Mucosa of gallbladder (tissue), 1 donor: ENCODE results near the gene PSORS1C1. TPM values are rescaled to one million over a fixed set of nuclear protein-coding genes. Genes with fewer than 3 reads are reported as not detected.
"Not testable (repeated sequence)": the region's sequence is repeated elsewhere in the genome, so short reads cannot be mapped to it uniquely, and the experiment has no call there.

Source experiments
- DNase-seq: peaks from one replicate; pipeline ENCODE4 v3.0.0-alpha.2; 2020; ENCODE audit warnings: low spot score
- total RNA-seq: library from RNA; stranded (reverse); gene quantifications from one replicate; pipeline ENCODE4 v1.2.1, GENCODE V29; 2021
- donor health status: DM: no; HTN: no; CAD: no.

The PSORS1C1 gene
- total RNA-seq, 1 donor from 2014 or later = 11.0 TPM

DNA sequence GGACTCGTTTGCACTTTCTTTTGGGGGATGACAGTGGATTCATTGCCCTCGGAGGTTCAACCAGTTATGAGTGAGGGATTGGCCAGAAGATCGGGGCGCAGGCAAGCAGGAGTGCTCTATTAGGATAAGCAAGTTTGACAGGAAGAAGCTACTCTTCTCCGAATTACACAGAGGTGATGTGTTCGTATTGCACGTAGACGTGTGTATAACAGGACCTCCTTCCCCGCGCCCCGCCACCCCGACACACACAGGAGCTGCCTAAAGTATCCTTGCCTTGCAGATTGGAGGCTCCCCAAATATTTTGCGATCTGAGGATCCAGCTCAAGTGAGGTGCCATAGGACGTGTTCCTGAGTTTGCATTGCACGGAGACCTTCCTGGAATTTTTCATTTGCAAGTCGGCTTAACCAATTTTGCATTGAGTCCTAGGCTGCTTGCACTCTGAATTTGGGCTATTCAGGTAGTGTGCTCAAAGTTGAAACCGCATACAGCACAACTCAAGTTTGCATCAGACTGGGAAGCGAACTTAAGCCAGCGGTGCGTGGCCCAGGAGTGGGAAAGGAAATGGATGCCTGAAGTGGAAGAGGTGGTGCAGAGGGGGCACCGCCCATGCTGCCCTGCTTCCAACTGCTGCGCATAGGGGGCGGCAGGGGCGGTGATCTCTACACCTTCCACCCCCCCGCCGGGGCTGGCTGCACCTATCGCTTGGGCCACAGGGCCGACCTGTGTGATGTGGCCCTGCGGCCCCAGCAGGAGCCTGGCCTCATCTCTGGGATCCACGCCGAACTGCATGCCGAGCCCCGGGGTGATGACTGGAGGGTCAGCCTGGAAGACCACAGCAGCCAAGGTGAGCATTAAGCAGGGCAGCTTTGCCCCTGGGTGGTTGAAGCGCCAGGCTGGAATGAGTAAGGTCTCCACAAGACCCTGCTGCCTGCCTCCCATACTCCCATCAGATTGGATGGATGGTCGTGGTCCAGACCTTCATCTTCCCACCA lies 44.6 kb downstream of the PSORS1C1 start:
- DNase-seq = no peak

GRCh38 chr6:31161216-31162126 lies 46.9 kb downstream of the PSORS1C1 start:
- DNase-seq = no peak

DNA sequence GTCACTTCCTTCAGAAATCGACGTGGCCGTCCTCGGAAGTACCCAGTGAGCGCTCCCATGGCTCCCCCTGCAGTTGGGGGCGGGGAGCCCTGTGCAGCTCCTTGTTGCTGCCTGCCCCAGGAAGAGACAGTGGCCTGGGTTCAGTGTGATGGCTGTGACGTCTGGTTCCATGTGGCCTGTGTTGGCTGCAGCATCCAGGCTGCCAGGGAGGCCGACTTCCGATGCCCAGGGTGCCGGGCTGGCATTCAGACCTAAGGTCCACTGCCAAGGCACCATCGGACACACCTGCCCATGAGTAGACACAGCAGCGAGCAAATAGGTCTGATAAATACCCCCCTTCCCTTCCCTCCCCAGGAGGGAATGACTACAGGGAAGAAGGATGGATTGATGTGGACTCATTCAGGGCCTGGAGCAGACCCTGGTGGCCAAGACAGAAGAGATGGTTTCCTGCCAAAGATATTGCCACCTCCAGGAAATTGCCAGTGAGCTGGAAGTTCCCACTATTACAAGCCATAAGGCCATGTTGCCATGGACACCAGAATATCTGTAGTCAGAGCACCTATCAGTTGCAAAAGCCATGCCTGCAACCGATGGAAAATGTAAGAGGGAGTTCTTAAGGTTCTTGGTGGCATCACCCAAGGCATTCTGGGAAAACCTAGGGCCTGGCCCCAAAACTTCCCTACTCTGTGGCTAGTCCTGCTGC lies 48.0 kb downstream of the PSORS1C1 start:
- no peak for DNase-seq

DNA sequence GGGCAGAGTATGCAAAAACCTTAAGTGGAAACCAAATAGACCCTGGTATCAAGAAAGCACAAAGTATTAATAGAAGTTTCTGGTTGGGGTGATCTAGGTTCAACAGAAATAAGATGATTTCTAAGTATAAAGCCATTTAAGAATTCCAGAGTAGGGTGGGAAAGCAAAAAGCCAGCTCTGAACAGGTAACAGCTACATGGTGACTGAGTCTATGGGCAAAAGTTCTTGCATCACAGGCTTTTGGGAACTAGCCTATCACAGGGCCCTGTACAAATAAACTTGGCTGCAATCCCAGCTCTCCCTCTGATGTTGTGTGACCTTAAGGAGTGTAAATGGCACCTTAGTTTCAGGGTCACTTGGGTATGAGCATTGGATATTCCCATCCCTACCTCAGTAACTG lies 49.3 kb downstream of the PSORS1C1 start:
- no peak for DNase-seq

DNA sequence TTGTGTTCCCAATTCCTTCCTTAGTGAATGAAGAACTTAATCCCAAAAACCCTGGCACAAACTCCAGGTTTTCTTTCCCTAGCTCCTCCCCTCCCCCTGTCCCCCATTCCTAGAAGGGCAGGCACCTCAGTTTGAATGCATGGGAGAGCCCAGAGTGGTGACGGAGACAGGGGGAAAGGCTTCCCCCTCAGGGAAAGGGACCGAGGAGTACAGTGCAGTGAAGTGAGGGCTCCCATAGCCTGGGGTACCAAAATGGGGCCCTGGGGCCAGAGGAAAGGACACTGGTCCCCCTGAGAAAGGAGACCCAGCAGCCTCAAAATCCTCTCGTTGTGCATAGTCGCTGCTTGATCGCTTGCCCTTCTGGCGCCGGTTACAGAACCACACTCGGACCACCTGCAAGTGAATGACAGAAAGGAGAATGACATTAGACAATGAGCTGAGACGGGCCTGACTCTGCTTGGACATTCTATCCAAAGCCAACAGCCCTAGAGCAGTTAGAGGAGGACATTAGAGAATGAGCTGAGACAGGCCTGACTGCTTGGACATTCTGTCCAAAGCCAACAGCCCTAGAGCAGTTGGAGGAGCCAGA lies 50.0 kb downstream of the PSORS1C1 start:
- not testable (repeated sequence) for DNase-seq

DNA sequence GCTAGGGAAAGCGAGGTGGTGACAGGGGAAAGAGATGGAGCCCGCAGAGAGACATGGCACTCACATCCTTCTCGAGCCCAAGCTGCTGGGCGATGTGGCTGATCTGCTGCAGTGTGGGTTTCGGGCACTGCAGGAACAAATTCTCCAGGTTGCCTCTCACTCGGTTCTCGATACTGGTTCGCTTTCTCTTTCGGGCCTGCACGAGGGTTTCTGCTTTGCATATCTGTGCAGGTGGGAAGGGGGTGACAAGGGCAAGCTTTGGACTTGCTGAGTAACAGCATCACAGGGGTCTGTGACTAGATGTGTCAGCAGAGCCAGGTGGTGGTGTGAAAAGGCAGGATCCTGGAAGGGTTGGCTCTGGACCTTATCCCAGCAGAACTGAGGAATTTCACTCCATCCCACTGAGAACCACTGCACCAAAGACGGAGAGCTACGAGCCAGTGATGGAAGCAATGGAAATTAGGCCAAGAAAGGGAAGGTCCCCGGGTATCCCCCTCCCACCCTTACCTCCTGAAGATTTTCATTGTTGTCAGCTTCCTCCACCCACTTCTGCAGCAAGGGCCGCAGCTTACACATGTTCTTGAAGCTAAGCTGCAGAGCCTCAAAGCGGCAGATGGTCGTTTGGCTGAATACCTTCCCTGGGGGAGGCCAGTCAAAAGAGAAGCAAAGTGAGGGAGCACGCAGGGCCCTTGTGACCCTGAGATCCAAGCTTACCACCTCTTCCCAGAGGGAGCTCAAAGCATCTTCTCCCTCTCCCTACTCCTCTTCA lies 50.6 kb downstream of the PSORS1C1 start:
- DNase-seq = not testable (repeated sequence)

GRCh38 chr6:31165986-31166385 lies 51.4 kb downstream of the PSORS1C1 start:
- DNase-seq = no peak

DNA sequence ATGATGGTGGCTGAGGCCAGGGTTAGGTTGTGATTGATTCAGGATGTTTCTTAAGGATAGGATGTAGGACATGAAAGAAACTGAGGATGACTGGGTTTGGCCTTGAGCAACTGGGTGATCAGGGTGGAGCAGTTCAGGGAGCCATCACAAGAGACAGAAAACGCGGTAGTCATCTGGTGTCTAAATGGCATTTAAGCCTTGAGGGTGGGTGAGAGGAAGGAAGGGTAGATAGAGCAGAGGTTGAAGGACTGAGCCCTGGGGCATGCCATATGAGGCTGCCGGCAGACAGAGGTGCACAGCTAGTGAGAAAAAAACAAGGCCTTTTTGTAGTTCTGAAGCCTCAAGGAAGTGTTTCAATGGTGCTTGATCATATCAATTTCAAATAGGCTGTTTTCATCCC lies 54.0 kb downstream of the PSORS1C1 start:
- DNase-seq = no peak

- DNase-seq = no peak
Observed at GRCh38 chr6:31169123-31169857, 54.7 kb downstream of the PSORS1C1 start.

- not testable (repeated sequence) for DNase-seq
Observed at GRCh38 chr6:31169858-31170599, 55.4 kb downstream of the PSORS1C1 start.

- DNase-seq = no peak
Observed at GRCh38 chr6:31170600-31170881, 55.9 kb downstream of the PSORS1C1 start, which contains the start of gene POU5F1. Gene POU5F1 (minus strand): TSS chr6:31170682. CDS start chr6:31170620, 62 bp downstream.

DNA sequence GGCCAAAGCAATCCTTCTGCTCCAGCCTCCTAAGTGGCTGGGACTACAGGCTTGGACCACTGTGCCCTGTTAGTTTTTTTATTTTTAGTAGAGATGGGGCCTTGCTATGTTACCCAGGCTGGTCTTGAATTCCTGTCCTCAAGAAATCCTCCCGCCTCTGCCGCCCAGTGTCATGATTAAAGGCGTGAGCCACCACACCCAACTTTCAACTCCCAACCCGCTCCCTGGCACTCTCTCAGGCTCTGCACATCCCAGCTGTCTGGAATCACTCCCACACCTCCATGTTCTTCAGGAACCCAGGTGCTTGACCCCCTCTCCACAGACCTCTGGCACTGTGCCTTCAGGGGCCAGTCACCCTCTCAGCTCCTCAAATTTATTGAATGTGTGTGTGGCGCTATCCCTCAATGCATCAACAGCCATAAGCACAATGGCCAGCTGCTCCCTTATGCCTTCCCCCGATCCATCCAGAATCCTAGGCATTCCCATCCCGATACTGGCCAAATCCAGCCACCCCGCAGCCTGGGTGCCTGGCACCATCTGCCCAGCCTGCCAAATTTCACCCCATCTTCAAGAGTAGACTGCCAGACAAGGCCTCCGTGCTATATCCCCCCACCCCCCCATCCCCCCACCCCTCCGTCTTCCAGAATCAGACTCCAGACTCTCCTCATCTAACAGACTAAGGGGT lies 56.5 kb downstream of the PSORS1C1 start:
- no peak for DNase-seq

- DNase-seq = no peak
Observed at GRCh38 chr6:31171931-31172905, 57.6 kb downstream of the PSORS1C1 start.

DNA sequence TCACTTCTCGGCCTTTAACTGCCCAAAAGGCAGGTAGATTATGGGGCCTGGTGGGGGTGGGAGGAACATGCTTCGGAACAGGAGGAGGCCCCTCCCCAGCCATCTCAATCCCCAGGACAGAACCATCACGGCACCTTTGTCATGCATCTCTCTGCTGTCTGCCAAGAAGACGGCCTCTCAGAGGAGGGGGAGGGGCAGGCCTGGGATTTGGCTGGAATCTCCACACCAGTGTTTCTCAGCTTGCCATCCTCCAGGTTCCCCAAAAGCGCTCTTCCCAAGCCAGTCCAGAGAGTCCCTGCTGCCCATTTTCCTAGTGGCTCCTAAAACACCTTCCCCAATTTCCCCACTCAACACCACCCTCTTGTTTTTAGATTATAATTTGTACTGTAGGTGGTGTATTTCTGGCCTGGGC lies 58.4 kb downstream of the PSORS1C1 start:
- DNase-seq = no peak

DNA sequence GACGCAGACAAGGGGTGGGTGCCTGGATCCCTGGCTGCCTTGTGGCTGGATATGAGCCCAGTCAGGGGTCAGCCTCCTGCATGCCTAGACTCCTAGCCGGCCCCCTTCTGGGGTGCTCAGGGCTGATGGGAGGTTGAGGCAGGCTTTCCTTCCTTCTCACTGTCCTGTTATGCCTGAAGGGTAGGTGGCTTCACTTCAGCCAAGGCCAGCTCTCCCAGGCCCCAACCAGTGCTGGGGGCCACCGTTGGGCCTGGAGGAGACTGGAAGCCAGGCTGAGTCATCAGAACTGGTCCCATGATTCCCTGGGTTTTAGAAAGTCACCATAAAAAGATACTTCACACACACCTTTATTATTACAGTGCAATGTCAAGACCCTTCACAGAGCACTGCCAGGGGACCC lies 58.8 kb downstream of the PSORS1C1 start:
- no peak for DNase-seq

DNA sequence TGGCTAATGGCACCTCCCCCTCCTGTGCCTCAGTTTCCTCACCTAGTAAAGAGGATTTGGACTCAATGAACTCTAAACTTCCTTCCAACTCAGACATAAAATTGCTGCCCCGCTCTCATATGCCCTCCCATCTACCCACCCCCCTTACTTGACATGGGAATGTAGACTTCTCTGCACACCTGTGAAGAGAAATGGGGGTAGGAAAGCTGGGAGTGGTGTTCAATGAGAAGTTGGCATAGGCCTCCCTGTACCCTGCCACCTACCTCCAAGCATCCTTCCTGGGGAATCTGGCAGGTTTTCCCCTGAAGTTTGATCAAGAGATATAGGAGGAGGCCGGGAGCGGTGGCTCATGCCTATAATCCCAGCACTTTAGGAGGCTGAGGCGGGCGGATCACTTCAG lies 59.8 kb downstream of the PSORS1C1 start:
- DNase-seq = no peak

DNA sequence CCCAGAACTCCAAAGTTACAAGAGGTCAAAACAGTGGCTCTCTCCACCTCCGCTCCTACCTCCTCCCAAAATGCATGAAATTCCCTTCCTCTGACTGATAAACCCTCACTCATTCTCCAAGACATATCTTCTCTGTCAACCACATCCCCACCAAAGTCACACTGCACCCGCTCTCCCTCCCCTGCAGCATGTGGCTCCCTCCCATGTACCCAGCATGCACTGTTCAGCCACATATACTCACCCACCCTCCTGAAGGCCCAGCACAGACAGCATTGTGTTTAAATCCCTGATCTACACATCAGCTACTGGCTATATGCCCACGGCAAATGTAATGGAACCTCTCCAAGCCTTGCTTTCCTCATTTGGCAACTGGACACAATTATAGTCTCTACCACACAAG lies 61.4 kb downstream of the PSORS1C1 start:
- DNase-seq = no peak
